CD4-positive, alpha-beta T cell treated with Interleukin-17A for 4 hours (primary cell): ENCODE results near the gene VPS41.

Source experiments
- DNase-seq: peaks from one replicate; pipeline ENCODE4 v3.0.0-alpha.2; 2020; ENCODE audit warnings: mixed read lengths

The VPS41 gene

GRCh38 chr7:38798552-38799267 is 110.3 kb downstream of the VPS41 start:
- DNase-seq: no peak

- DNase-seq: peak; percentile 64
These were observed 112.1 kb downstream of the VPS41 start for GRCh38 chr7:38796626-38797501.

DNA sequence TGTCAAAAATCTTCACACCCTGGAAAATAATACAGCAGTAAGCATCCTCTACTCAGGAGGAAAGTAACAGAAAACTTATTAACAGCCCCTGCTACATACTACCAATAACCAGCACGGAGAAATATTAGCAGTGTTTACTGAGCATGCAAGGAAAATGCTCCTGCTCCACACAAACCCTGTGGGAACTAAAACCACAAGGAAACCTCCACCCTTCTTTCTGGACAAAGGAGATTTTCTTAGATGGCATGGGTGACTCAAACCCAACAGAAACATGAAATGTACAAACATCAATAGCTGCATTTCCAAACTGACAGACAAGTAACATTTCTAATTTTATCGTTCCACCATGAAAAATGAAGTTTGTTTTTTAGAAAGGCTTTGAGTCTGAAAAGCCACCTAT is 113.4 kb downstream of the VPS41 start:
- no peak for DNase-seq

- DNase-seq: no peak
These were observed 127.0 kb downstream of the VPS41 start for GRCh38 chr7:38781991-38782390.

GRCh38 chr7:38777609-38778008 is 131.4 kb downstream of the VPS41 start:
- DNase-seq: no peak

DNA sequence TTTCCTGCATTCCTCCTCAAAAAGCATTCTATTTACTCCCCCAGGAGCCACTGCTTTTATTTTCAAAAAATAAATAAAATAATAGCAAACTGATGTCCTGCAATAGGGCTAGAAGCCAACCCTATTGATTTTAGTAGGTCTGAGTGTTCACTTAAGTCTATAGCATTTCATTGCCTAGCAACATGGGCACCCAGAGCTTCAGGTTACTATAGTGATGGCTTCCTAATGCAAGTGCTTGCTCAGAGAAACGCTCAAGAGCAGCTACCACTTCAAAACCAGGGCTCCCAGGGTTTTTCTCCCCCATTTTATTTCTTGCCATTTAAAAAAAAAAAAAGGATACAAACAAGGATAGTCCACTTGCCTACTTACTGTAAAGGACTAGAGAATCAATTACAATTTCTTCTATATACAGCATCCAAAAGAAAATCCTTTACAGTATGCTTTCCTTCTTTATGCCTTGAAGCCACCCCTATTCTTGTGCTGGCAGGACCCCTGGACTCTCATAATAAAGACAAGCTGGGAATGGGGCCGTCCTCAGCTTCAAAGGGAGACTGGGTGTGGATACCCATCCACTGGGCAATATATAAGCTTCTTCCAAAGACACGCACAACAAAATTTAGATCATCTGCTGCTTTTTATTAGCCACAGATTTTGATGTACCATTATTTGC is 133.3 kb downstream of the VPS41 start:
- DNase-seq: no peak

GRCh38 chr7:38773430-38773829 is 135.6 kb downstream of the VPS41 start:
- DNase-seq: no peak

DNA sequence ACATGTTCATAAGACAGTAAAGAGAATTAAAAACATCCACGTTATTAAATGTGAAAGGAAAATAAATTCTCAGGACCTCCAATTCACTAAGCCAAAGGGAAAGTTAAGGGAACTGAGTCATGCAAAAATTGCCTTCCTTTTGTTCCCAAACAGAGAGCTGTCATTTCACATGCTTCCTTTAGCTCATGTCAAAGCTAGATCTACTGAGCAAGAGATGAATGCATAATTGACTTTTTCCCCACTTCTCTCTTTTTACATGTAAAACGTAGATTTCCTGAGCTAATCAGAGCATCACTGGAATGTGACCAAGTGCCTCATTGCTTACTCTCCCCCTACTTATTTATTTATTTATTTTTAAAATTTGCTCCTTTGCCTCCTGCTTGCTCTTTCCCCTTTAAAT is 148.8 kb downstream of the VPS41 start:
- no peak for DNase-seq

- DNase-seq: no peak
These were observed 150.0 kb downstream of the VPS41 start for GRCh38 chr7:38759028-38759427.

DNA sequence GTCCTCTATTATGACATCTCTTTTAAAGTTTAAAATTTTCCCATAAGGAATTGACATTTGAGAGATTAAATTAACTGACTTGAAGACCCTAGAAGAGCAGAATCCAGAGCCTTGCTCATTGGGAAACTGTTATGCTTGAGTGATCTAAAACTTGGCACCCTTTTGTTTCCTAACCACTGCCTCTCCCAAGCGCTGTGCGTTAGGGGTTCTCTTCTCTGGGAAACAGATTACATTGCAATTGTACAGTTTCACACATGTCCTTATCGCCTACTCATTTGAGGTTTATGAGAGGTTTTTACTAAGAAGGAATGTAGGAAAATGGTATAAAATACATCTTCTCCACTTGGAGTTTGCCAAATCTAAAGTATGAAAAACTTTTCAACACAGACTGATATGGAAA is 151.1 kb downstream of the VPS41 start:
- no peak for DNase-seq

- DNase-seq: no peak
These were observed 152.5 kb downstream of the VPS41 start for GRCh38 chr7:38756521-38756920.

- DNase-seq: no peak
These were observed 155.6 kb downstream of the VPS41 start for GRCh38 chr7:38753347-38753746.

GRCh38 chr7:38751416-38751815 is 157.6 kb downstream of the VPS41 start:
- DNase-seq: no peak

DNA sequence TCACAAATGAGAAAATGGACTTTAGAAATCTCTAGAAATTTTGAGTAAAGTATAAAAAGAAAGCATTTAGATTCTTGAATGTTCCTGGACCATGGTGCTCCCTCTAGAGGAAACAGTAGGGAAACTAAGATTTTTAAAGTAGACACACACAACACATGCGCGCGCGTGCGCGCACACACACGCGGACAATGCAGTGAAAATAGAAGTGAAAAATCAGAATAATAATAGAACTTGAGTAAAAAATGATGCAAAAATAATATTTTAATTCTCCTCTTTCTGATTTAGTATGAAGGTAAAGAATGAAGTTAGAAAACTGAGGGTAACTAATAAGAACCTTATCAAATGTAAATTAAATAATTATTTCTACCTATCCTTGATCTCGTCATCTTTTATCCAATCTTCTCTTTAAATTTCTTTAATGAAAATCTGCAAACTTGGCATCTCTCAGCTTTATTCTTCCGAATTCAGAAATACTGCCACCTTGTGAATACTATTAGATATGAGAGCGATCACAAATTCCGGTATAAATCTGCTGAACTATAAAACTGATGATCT is 160.9 kb downstream of the VPS41 start:
- DNase-seq: no peak

DNA sequence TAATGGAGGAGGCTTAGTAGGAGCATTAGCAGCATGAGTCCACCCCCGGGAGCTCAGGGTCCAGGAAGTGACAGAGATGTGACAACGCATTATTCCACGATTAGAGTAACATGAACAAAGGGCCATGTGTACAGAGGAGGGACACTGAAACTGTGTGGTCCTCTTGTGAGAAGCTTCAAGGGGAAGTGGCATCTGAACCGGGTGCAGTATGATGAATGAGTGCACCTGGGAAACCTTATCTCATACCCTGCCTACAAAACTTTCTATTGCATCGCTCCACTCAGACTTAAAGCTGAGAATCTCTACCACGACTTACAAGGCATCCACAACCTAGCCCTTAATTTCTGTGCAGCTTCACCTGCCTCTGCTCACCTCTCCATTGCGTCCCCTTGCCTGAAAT is 162.6 kb downstream of the VPS41 start:
- DNase-seq: no peak

DNA sequence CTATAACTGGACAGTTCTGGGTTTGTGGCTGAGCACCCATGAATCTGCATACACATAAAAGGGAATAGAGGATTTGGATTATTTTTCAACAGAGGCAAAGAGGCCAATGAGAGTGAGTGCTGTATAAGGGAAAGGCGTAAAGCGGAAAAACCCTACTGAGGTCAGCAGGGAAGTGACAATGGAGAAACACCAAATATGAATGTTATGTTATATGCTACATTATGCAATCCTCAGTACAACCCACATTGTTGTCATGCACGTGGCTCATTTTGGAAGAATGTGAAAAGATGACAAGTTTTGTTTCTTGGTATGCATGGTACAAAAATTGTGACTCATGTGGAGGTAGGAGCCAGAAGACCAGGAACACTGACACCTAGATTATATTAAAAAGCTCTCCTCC is 164.2 kb downstream of the VPS41 start:
- no peak for DNase-seq

GRCh38 chr7:38743899-38744298 is 165.1 kb downstream of the VPS41 start:
- no peak for DNase-seq

GRCh38 chr7:38740041-38740440 is 168.9 kb downstream of the VPS41 start:
- DNase-seq: no peak

GRCh38 chr7:38736138-38736537 is 172.9 kb downstream of the VPS41 start:
- DNase-seq: no peak

- DNase-seq: no peak
These were observed 177.8 kb downstream of the VPS41 start for GRCh38 chr7:38731215-38731614.

DNA sequence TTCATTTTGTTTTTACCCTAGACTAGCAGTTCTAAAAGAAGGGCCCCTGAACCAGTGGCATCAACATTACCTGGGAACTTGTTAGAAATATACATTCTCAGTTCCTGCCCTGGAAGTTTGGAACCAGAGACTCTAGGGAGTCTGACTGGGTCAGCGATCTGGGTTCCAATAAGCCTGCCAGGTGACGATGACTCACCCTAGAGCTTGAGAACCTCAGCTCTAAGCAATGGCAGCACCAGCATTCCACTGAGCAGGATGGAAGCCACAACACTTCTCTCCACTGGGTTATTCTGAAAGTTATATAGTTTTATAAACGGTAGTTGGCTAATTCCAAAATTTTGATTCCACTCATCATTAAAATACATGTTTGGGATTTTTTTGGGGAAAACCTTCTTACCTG is 180.8 kb downstream of the VPS41 start:
- DNase-seq: no peak

DNA sequence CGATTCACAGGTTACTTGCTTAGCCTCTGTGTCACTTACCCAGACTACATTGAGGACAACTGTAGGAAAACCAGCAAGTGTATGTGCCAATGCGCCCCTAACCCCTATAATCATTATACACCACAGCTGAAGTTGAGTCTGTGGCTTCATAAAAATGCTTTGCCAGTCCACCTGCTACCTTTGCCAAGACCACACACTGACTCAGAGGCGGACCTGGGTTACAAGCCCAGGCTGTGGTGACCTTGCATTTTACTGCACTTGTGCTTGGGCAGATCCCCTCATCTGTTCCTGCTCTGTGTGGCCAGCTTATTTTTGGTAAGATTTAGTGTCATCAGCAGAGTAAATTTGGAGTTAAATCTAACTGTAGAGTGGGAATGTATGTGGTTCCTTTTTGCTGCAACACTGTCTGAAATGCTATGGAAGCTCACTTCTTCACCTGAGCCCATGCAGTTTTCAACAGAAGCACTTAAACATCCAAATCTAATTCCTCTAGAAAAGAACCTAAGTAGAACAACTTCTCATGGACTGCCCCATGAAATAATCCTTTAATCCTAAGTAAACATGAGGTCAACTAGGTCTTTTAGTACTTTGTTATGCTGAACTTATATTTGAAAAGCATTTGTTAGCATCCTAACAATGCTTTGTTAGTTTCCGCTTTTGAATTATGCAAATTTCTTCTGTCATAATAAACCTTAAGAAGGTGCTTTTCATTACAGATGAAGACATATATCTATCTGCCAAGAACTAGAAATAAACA is 181.6 kb downstream of the VPS41 start:
- DNase-seq: no peak

- DNase-seq: no peak
These were observed 185.7 kb downstream of the VPS41 start for GRCh38 chr7:38723327-38723726.
